ENCODE data around the gene QSOX1.
A peak's percentile ranks its signal among the peaks of the same experiment; 100 is the strongest.

Gene QSOX1

GRCh38 chr1:180236698-180237509 lies 82.2 kb downstream of the QSOX1 start:
- DNase-seq: no peak

- peak in 1 of 3 experiments; percentile 75 for DNase-seq
These were observed 83.3 kb downstream of the QSOX1 start for GRCh38 chr1:180237869-180238476.

- DNase-seq: no peak
These were observed 84.0 kb downstream of the QSOX1 start for GRCh38 chr1:180238675-180239074.

GRCh38 chr1:180239145-180240096 lies 84.8 kb downstream of the QSOX1 start:
- no peak for DNase-seq

- DNase-seq: no peak
These were observed 87.3 kb downstream of the QSOX1 start for GRCh38 chr1:180241716-180242544.

- DNase-seq: no peak
These were observed 89.0 kb downstream of the QSOX1 start for GRCh38 chr1:180243517-180244221.

GRCh38 chr1:180244840-180245239 lies 90.2 kb downstream of the QSOX1 start:
- DNase-seq: no peak

- DNase-seq: no peak
These were observed 91.9 kb downstream of the QSOX1 start for GRCh38 chr1:180246579-180246978.

GRCh38 chr1:180247061-180247460 lies 92.4 kb downstream of the QSOX1 start:
- DNase-seq: no peak

- DNase-seq: no peak
These were observed 92.9 kb downstream of the QSOX1 start for GRCh38 chr1:180247580-180247979.

GRCh38 chr1:180248176-180248575 lies 93.5 kb downstream of the QSOX1 start:
- DNase-seq: no peak

- peak in 2 of 3 experiments; percentile 8 to 42 for DNase-seq
These were observed 94.3 kb downstream of the QSOX1 start for GRCh38 chr1:180248731-180249681.

GRCh38 chr1:180249725-180250498 lies 95.2 kb downstream of the QSOX1 start:
- no peak for DNase-seq

- DNase-seq: no peak
These were observed 95.8 kb downstream of the QSOX1 start for GRCh38 chr1:180250499-180250770.

- DNase-seq: no peak
These were observed 96.3 kb downstream of the QSOX1 start for GRCh38 chr1:180250883-180251509.

- no peak for DNase-seq
These were observed 97.0 kb downstream of the QSOX1 start for GRCh38 chr1:180251526-180252305.

- peak in 2 of 3 experiments; percentile 63 to 77 for DNase-seq
These were observed 98.2 kb downstream of the QSOX1 start for GRCh38 chr1:180252638-180253536.
